K562 (cell line): Measurements from ENCODE around the gene METAP1.

Experiments
- CTCF ChIP-seq, 3 experiments: IDR thresholded peaks in 2 of 3; conservative IDR thresholded peaks in 1 of 3; 2 replicates each; pipeline ENCODE4 v1.5.1; 2011 to 2012; ENCODE audit warnings: low read length in 3 of 3, mild to moderate bottlenecking in 3 of 3, control low read depth in 2 of 3, improper control_type of control experiment in 1 of 3, inconsistent platforms in 1 of 3, low read depth in 1 of 3, mixed read lengths in 1 of 3, moderate library complexity in 1 of 3; ENCODE audit not compliant: insufficient read depth in 2 of 3
- JUNB ChIP-seq: fragments of 450-650 bp; formaldehyde crosslinking; conservative IDR thresholded peaks from 2 replicates; pipeline ENCODE4 v1.4.0; 2020; ENCODE audit warnings: mild to moderate bottlenecking
- L3MBTL2 ChIP-seq: fragments of 450-650 bp; IDR thresholded peaks from 2 replicates; pipeline ENCODE4 v1.6.1; 2016; ENCODE audit warnings: mild to moderate bottlenecking, moderate library complexity
- MNT ChIP-seq, 2 experiments: fragments of 450-650 bp; conservative IDR thresholded peaks; 2 replicates each; pipeline ENCODE4 v1.6.1; 2017; ENCODE audit warnings: mild to moderate bottlenecking in 2 of 2, moderate library complexity in 2 of 2
- SETDB1 ChIP-seq: IDR thresholded peaks from one replicate; pipeline ENCODE4 v1.6.1; 2012; ENCODE audit warnings: low read length, control low read depth, inconsistent platforms
- TEAD4 ChIP-seq, 2 experiments: sonication (generic) in 1 of 2; formaldehyde crosslinking in 1 of 2; IDR thresholded peaks; 2 replicates each; pipeline versions ENCODE4 v1.6.1 to v1.8.0; 2012 to 2022; ENCODE audit warnings: borderline replicate concordance in 1 of 2, inconsistent platforms in 1 of 2, low read length in 1 of 2, mild to moderate bottlenecking in 1 of 2, missing genetic modification reagents in 1 of 2
- U2AF1 ChIP-seq: fragments of 200-400 bp; formaldehyde crosslinking; optimal IDR thresholded peaks from 2 replicates; pipeline ENCODE3; 2017; ENCODE audit warnings: mild to moderate bottlenecking, low read depth, low read length, moderate library complexity
- ZNF224 ChIP-seq: sonication (generic); formaldehyde crosslinking; IDR thresholded peaks from 2 replicates; pipeline ENCODE4 v1.8.0; 2022; ENCODE audit warnings: mild to moderate bottlenecking, missing genetic modification reagents
- TF ChIP-seq, protein P1 (sequence below): IDR thresholded peaks from 3 replicates; pipeline ENCODE4 v1.6.1; 2011; ENCODE audit warnings: borderline replicate concordance, mild to moderate bottlenecking, moderate library complexity; ENCODE audit not compliant: insufficient read length; ENCODE audit errors: extremely low read depth

DNA sequence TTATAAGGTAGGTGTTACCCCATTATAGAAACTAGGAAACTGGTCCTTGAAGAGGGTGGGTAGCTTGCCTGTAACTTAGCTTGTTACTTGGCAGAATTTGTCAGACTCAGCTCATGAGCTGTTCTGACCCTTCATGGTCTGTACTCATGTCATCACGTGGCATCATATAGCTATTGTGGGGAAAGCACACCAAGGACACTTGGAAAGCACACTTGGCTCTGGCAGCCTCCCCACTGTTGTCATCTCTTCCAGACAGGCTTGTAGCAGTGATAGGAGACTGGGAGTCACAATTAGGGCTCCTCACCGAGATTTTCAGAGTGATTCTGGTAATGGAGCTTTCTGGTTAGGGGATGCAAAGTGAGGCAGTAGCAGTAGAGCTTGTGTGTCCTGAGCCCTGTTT, 62.7 kb downstream of the METAP1 start:
- TF ChIP-seq SETDB1 (no peak), TEAD4 (IDR thresholded peaks at IDR 0.05; ENCODE audit: low read length) (no peak), TEAD4 (CRISPR knock-in tag; IDR thresholded peaks at IDR 0.05; ENCODE audit: borderline replicate concordance) (no peak), U2AF1 (no peak), ZNF224 (no peak), MNT (conservative IDR thresholded peaks at IDR 0.05) (no peak), CTCF (IDR thresholded peaks at IDR 0.05 in 2 of 3, conservative IDR thresholded peaks at IDR 0.05 in 1 of 3; ENCODE audit: insufficient read depth in 2 of 3, low read depth in 1 of 3, low read length in 3 of 3) (no peak), L3MBTL2 (no peak), JUNB (CRISPR knock-in tag) (no peak)
- TF ChIP-seq, protein P1, sequence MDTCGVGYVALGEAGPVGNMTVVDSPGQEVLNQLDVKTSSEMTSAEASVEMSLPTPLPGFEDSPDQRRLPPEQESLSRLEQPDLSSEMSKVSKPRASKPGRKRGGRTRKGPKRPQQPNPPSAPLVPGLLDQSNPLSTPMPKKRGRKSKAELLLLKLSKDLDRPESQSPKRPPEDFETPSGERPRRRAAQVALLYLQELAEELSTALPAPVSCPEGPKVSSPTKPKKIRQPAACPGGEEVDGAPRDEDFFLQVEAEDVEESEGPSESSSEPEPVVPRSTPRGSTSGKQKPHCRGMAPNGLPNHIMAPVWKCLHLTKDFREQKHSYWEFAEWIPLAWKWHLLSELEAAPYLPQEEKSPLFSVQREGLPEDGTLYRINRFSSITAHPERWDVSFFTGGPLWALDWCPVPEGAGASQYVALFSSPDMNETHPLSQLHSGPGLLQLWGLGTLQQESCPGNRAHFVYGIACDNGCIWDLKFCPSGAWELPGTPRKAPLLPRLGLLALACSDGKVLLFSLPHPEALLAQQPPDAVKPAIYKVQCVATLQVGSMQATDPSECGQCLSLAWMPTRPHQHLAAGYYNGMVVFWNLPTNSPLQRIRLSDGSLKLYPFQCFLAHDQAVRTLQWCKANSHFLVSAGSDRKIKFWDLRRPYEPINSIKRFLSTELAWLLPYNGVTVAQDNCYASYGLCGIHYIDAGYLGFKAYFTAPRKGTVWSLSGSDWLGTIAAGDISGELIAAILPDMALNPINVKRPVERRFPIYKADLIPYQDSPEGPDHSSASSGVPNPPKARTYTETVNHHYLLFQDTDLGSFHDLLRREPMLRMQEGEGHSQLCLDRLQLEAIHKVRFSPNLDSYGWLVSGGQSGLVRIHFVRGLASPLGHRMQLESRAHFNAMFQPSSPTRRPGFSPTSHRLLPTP = no peak
